Measurements from ENCODE around the gene NEMP1. TPM values are rescaled to one million over a fixed set of nuclear protein-coding genes. Genes with fewer than 3 reads are reported as not detected.

The NEMP1 gene
- total and polyA plus RNA-seq, 4 experiments from 2014 or later: 4.6 to 27.2 (median 16.8) TPM

DNA sequence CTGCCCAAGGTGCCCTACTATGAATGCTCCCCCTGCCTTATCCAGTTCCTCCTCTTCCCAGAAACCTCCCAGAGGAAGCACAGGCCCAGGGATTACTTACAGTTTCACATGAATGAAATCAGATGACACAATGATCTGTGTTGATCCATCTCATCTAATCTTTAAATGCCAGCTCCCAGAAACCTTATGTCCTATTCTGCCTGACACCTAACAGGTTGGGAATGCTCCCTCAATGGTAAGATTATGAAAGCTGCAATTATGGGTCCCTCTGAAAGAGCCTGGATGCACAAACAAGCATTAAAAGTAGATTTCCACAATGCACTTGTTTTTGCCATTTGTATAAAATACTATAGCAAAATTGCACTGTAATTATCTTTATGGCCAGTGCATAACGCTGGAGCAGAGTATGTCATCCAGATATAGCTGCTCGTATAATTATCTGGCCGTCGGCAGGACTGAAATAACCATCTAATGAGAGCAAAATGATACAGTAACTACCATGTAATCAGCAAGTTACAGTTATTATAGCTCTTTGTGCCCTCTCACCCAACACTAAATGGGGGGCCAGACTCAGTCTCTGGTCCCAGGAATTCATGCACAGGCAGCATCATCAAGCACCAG, 67.9 kb downstream of the NEMP1 start:
- Histone ChIP-seq H3K9me3 (ENCODE audit: control insufficient read depth in 1 of 2, low read length in 2 of 2) (no peaks in the 10 kb centered on the region), H3K27ac (ENCODE audit: low read depth, low read length) (peak overlapping the region; percentile 22), H3K36me3 (ENCODE audit: insufficient read depth, low read length) (no peaks in the 10 kb centered on the region), H3K27me3 (ENCODE audit: insufficient read depth, low read length) (peaks cover 2% of the 10 kb centered on the region), H3K4me3 (ENCODE audit: low read length in 2 of 2) (peak overlapping the region in 1 of 2 donors; percentile 37), H3K4me1 (ENCODE audit: insufficient read depth, low read length) (peaks cover 39% of the 10 kb centered on the region)
- peak overlapping the region in 1 of 8 donors; percentile 77 for H3K4me3 Mint-ChIP-seq
- CTCF ChIA-PET (ENCODE audit: partially characterized antibody): interaction anchor here (0.6 to 15.8 kb wide), 7 partner anchors 9 to 262 kb away, joined by 3 to 226 read pairs (median 5); no protein-coding TSS in a partner anchor
- intact Hi-C loops (cut with micrococcal nuclease): no loop called here
- H3K27ac Mint-ChIP-seq: peak overlapping the region in 5 of 7 donors; percentile 41 to 89 (median 77)
- DNase-seq: no peak
- peaks cover 4% of the 10 kb centered on the region in 2 donors for H3K27me3 Mint-ChIP-seq
- H3K9me3 Mint-ChIP-seq: peaks cover 0 to 2% (median 0%) of the 10 kb centered on the region in 8 donors
- H3K36me3 Mint-ChIP-seq: peaks cover 0 to 4% of the 10 kb centered on the region in 2 donors
- POLR2A ChIA-PET (ENCODE audit: partially characterized antibody): interaction anchor here (0.9 to 8.7 kb wide), 4 partner anchors 76 to 789 kb away, joined by 3 to 62 read pairs (median 4); partner anchors contain the start of genes RNF41 and STAT6
- H3K4me1 Mint-ChIP-seq: peaks cover 29 to 49% (median 39%) of the 10 kb centered on the region in 4 donors

- DNase-seq: no peak
- H3K27me3 Mint-ChIP-seq: peaks cover 2 to 4% of the 10 kb centered on the region in 2 donors
- Histone ChIP-seq H3K4me1 (ENCODE audit: insufficient read depth, low read length) (peaks cover 45% of the 10 kb centered on the region), H3K9me3 (ENCODE audit: control insufficient read depth in 1 of 2, low read length in 2 of 2) (no peaks in the 10 kb centered on the region), H3K27ac (ENCODE audit: low read depth, low read length) (no peak overlapping the region), H3K4me3 (ENCODE audit: low read length in 2 of 2) (no peak overlapping the region), H3K36me3 (ENCODE audit: insufficient read depth, low read length) (no peaks in the 10 kb centered on the region), H3K27me3 (ENCODE audit: insufficient read depth, low read length) (no peaks in the 10 kb centered on the region)
- no peak overlapping the region for H3K4me3 Mint-ChIP-seq
- ChIA-PET CTCF (ENCODE audit: partially characterized antibody) (interaction anchor here (1.3 to 15.8 kb wide), 4 partner anchors 9 to 53 kb away, joined by 3 to 226 read pairs (median 10); no protein-coding TSS in a partner anchor), POLR2A (ENCODE audit: partially characterized antibody) (interaction anchor here (1.2 to 8.7 kb wide), 2 partner anchors 101 to 788 kb away, joined by 3 to 62 read pairs; partner anchors contain the start of genes RNF41 and STAT6)
- H3K9me3 Mint-ChIP-seq: peaks cover 0 to 2% (median 0%) of the 10 kb centered on the region in 8 donors
- H3K27ac Mint-ChIP-seq: peak overlapping the region in 3 of 7 donors; percentile 2 to 43 (median 12)
- H3K4me1 Mint-ChIP-seq: peaks cover 34 to 56% (median 46%) of the 10 kb centered on the region in 4 donors
- intact Hi-C loops (cut with micrococcal nuclease): loop anchor here (5.0 kb wide), 2 partner anchors 172 to 253 kb away; no protein-coding TSS in a partner anchor
- peaks cover 0 to 8% of the 10 kb centered on the region in 2 donors for H3K36me3 Mint-ChIP-seq
Observed at GRCh38 chr12:57009949-57010626, 68.5 kb downstream of the NEMP1 start.

- Mint-ChIP-seq H3K27me3 (no peaks in the 10 kb centered on the region), H3K4me1 (peaks cover 38 to 69% (median 54%) of the 10 kb centered on the region in 4 donors), H3K4me3 (peak overlapping the region in 6 of 8 donors; percentile 33 to 79 (median 64)), H3K27ac (peak overlapping the region; percentile 19 to 95 (median 73)), H3K36me3 (peaks cover 13 to 23% of the 10 kb centered on the region in 2 donors), H3K9me3 (no peaks in the 10 kb centered on the region)
- ChIA-PET POLR2A (ENCODE audit: partially characterized antibody) (interaction anchor here (0.9 to 8.7 kb wide), 3 partner anchors 39 to 103 kb away, joined by 3 to 62 read pairs (median 3); partner anchors contain the start of gene STAT6), CTCF (ENCODE audit: partially characterized antibody) (interaction anchor here (0.7 to 15.8 kb wide), 13 partner anchors 8 to 257 kb away, joined by 3 to 226 read pairs (median 4); partner anchors contain the start of genes STAT6 and TAC3)
- H3K9me3 ChIP-seq (ENCODE audit: control insufficient read depth in 1 of 2, low read length in 2 of 2): no peaks in the 10 kb centered on the region
- intact Hi-C loops (cut with micrococcal nuclease): loop anchor here (1.0 to 5.0 kb wide), 4 partner anchors 54 to 251 kb away; no protein-coding TSS in a partner anchor
- H3K27me3 ChIP-seq (ENCODE audit: insufficient read depth, low read length): no peaks in the 10 kb centered on the region
- H3K36me3 ChIP-seq (ENCODE audit: insufficient read depth, low read length): peaks cover 13% of the 10 kb centered on the region
- peaks cover 50% of the 10 kb centered on the region for H3K4me1 ChIP-seq (ENCODE audit: insufficient read depth, low read length)
- H3K27ac ChIP-seq (ENCODE audit: low read depth, low read length): peak overlapping the region; percentile 52
- peak in 4 of 5 donors; percentile 56 to 66 (median 62) for DNase-seq
- H3K4me3 ChIP-seq (ENCODE audit: low read length in 2 of 2): no peak overlapping the region
Observed at GRCh38 chr12:57008178-57008577, 70.4 kb downstream of the NEMP1 start.

GRCh38 chr12:57006809-57007475, 71.6 kb downstream of the NEMP1 start:
- CTCF ChIA-PET (ENCODE audit: partially characterized antibody): interaction anchor here (1.0 to 15.8 kb wide), 5 partner anchors 11 to 249 kb away, joined by 3 to 226 read pairs (median 14); partner anchors contain the start of gene STAT6
- H3K27ac ChIP-seq (ENCODE audit: low read depth, low read length): peak overlapping the region; percentile 52

DNA sequence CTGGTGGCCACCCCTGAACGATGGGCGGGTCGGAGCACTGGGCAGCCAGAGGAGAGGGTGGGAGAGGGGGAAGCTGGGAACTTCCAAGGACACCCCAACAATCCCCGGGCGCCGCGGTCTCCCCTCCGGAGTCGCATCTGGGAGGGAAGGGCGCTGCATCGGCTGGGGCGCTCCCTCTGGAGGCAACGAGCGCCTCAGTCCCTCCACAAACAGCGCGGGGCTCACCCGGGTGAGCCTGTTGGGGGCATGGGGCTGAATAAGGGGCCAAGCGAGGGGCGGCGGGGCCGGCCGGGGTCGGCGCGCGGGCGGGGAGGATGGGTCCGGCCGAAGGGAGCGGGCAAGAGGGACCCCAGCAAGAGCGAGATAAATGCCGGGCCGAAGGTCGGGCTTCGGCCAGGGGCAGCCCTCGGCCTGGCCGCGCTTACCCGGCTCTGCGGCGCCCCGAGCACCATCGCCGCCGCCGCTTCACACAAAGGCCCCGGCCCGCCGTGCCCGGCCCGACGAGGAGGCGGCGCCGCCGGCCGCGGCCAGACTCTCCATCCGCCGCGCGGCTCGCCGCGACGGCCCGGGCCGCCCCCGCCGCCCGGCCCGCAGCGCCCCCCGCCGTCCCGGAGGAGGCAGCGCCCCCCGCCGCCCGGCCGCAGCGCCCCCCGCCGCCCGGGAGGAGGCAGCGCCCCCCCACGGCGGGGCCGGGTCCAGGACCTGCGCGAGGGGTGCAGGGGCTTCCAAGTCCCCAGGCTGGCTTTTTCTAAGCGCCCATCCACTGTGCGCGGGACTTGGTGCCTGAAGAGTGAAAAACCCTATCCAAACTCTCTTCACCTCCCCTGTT, 72.4 kb downstream of the NEMP1 start, which contains the start of gene ZBTB39:
ZBTB39 (minus strand) TSS at position 567 of the 829 bp plus-strand sequence. CDS start 1,629 bp downstream, outside the sequence.
- no peaks in the 10 kb centered on the region for H3K9me3 Mint-ChIP-seq
- Histone ChIP-seq H3K9me3 (ENCODE audit: control insufficient read depth in 1 of 2, low read length in 2 of 2) (no peaks in the 10 kb centered on the region), H3K36me3 (ENCODE audit: insufficient read depth, low read length) (peaks cover 29% of the 10 kb centered on the region), H3K27me3 (ENCODE audit: insufficient read depth, low read length) (no peaks in the 10 kb centered on the region), H3K4me1 (ENCODE audit: insufficient read depth, low read length) (peaks cover 52% of the 10 kb centered on the region), H3K27ac (ENCODE audit: low read depth, low read length) (peak within 1 kb of the TSS; percentile 69), H3K4me3 (ENCODE audit: low read length in 2 of 2) (peak within 1 kb of the TSS; percentile 44 to 60)
- POLR2A ChIA-PET (ENCODE audit: partially characterized antibody): interaction anchor here (1.1 to 8.7 kb wide), 3 partner anchors 57 to 281 kb away, joined by 3 to 62 read pairs (median 4); partner anchors contain the start of genes NACA and STAT6
- peaks cover 23 to 43% of the 10 kb centered on the region in 2 donors for H3K36me3 Mint-ChIP-seq
- H3K27me3 Mint-ChIP-seq: no peaks in the 10 kb centered on the region
- H3K4me1 Mint-ChIP-seq: peaks cover 36 to 67% (median 52%) of the 10 kb centered on the region in 4 donors
- peak within 1 kb of the TSS; percentile 90 to 98 (median 96) for H3K4me3 Mint-ChIP-seq
- DNase-seq: peak; percentile 50 to 76 (median 68)
- H3K27ac Mint-ChIP-seq: peak within 1 kb of the TSS; percentile 83 to 96 (median 95)
- intact Hi-C loops (cut with micrococcal nuclease): loop anchor here (5.0 kb wide), 2 partner anchors 176 to 249 kb away; no protein-coding TSS in a partner anchor
- CTCF ChIA-PET (ENCODE audit: partially characterized antibody): interaction anchor here (0.7 to 15.8 kb wide), 12 partner anchors 10 to 296 kb away, joined by 3 to 226 read pairs (median 6); partner anchors contain the start of gene STAT6

More at GRCh38 chr12:57006809-57007475, 71.6 kb downstream of the NEMP1 start:
- Mint-ChIP-seq H3K4me1 (peaks cover 38 to 67% (median 53%) of the 10 kb centered on the region in 4 donors), H3K4me3 (peak overlapping the region; percentile 87 to 94 (median 90)), H3K27me3 (no peaks in the 10 kb centered on the region), H3K9me3 (no peaks in the 10 kb centered on the region), H3K27ac (peak overlapping the region; percentile 79 to 95 (median 92)), H3K36me3 (peaks cover 19 to 36% of the 10 kb centered on the region in 2 donors)
- DNase-seq: no peak
- H3K4me1 ChIP-seq (ENCODE audit: insufficient read depth, low read length): peaks cover 52% of the 10 kb centered on the region
- no peaks in the 10 kb centered on the region for H3K9me3 ChIP-seq (ENCODE audit: control insufficient read depth in 1 of 2, low read length in 2 of 2)
- POLR2A ChIA-PET (ENCODE audit: partially characterized antibody): interaction anchor here (0.6 to 8.7 kb wide), 3 partner anchors 56 to 104 kb away, joined by 3 to 62 read pairs (median 3); partner anchors contain the start of gene STAT6
- no peak overlapping the region for H3K4me3 ChIP-seq (ENCODE audit: low read length in 2 of 2)
- H3K36me3 ChIP-seq (ENCODE audit: insufficient read depth, low read length): peaks cover 25% of the 10 kb centered on the region
- H3K27me3 ChIP-seq (ENCODE audit: insufficient read depth, low read length): no peaks in the 10 kb centered on the region
- intact Hi-C loops (cut with micrococcal nuclease): loop anchor here (5.0 kb wide), 2 partner anchors 175 to 250 kb away; no protein-coding TSS in a partner anchor

Measured in CD4-positive, alpha-beta memory T cell (primary cell).